ENCODE results near the gene ABCF2. TPM values are rescaled to one million over a fixed set of nuclear protein-coding genes. Genes with fewer than 3 reads are reported as not detected.

Gene ABCF2
- total and polyA plus RNA-seq, 2 donors (not counting 1 experiment from before 2014, with no cell fraction given) = 16.1 to 30.2 TPM

- POLR2A ChIA-PET = no interaction called here
These were observed 33.9 kb upstream of the ABCF2 start for GRCh38 chr7:151260883-151261282.

GRCh38 chr7:151260471-151260870, 33.5 kb upstream of the ABCF2 start:
- H3K4me1 ChIP-seq (ENCODE audit: control insufficient read depth in 2 of 2, insufficient read depth in 2 of 2, low read length in 2 of 2) = no peaks in the 10 kb centered on the region
- TF ChIP-seq EZH2 (IDR thresholded peaks at IDR 0.05; ENCODE audit: borderline replicate concordance, insufficient read depth, low read depth, low read length, poor library complexity, severe bottlenecking) (no peak), CTCF (IDR thresholded peaks at IDR 0.05) (no peak)
- H3K27me3 ChIP-seq (replicated peaks in 1 of 4; ENCODE audit: control extremely low read depth in 1 of 4, control insufficient read depth in 3 of 4, insufficient read depth in 4 of 4, low read length in 3 of 4) = peaks cover 0 to 8% (median 0%) of the 10 kb centered on the region in 4 experiments
- H4K20me1 ChIP-seq (ENCODE audit: control insufficient read depth, insufficient read depth, low read length, poor library complexity, severe bottlenecking) = no peaks in the 10 kb centered on the region
- no peak overlapping the region for H2AFZ ChIP-seq (ENCODE audit: insufficient read depth, low read depth, low read length, poor library complexity, severe bottlenecking)
- Mint-ChIP-seq H3K4me3 (no peak overlapping the region), H3K9me3 (ENCODE audit: insufficient read depth) (no peaks in the 10 kb centered on the region), H3K27me3 (peaks cover 45% of the 10 kb centered on the region), H3K4me1 (no peaks in the 10 kb centered on the region), H3K27ac (no peak overlapping the region)
- no peaks in the 10 kb centered on the region for H3K36me3 ChIP-seq (replicated peaks in 1 of 2; ENCODE audit: control extremely low read depth in 1 of 2, control insufficient read depth in 1 of 2, extremely low read depth in 1 of 2, insufficient read depth in 2 of 2, low read length in 1 of 2)
- no peaks in the 10 kb centered on the region for H3K79me2 ChIP-seq (ENCODE audit: control insufficient read depth, insufficient read depth, low read length)
- H3K9me3 ChIP-seq (ENCODE audit: control extremely low read depth in 1 of 3, control insufficient read depth in 2 of 3, insufficient read depth in 1 of 3, low read length in 2 of 3) = peaks cover 0 to 8% (median 0%) of the 10 kb centered on the region in 3 donors
- intact Hi-C loops (cut with micrococcal nuclease) = no loop called here
- ATAC-seq (ENCODE audit: low read depth) (no peak), DNase-seq (no peak)
- no peak overlapping the region for H3K9ac ChIP-seq (ENCODE audit: low read length)
- CTCF ChIA-PET = no interaction called here
- no peak overlapping the region for H3K4me2 ChIP-seq (replicated peaks; ENCODE audit: low read depth, low read length, poor library complexity, severe bottlenecking)
- POLR2A ChIA-PET = no interaction called here
- WGBS (ENCODE audit: insufficient coverage) = 99% methylated on average over 5 of the region's 11 CpGs
- no peak overlapping the region for H3K4me3 ChIP-seq (ENCODE audit: control extremely low read depth in 1 of 5, extremely low read depth in 1 of 5, insufficient read depth in 1 of 5, low read depth in 2 of 5, low read length in 4 of 5)
- no peak overlapping the region for H3K27ac ChIP-seq (ENCODE audit: low read length in 2 of 2)

More at GRCh38 chr7:151260883-151261282, 33.9 kb upstream of the ABCF2 start:
- Mint-ChIP-seq H3K27ac (no peak overlapping the region), H3K9me3 (ENCODE audit: insufficient read depth) (no peaks in the 10 kb centered on the region), H3K27me3 (peaks cover 42% of the 10 kb centered on the region), H3K4me3 (no peak overlapping the region), H3K4me1 (no peaks in the 10 kb centered on the region)
- Histone ChIP-seq H3K4me1 (ENCODE audit: control insufficient read depth in 2 of 2, insufficient read depth in 2 of 2, low read length in 2 of 2) (no peaks in the 10 kb centered on the region), H3K4me2 (replicated peaks; ENCODE audit: low read depth, low read length, poor library complexity, severe bottlenecking) (no peak overlapping the region), H3K4me3 (ENCODE audit: control extremely low read depth in 1 of 5, extremely low read depth in 1 of 5, insufficient read depth in 1 of 5, low read depth in 2 of 5, low read length in 4 of 5) (no peak overlapping the region), H3K9ac (ENCODE audit: low read length) (no peak overlapping the region), H3K27ac (ENCODE audit: low read length in 2 of 2) (no peak overlapping the region), H3K79me2 (ENCODE audit: control insufficient read depth, insufficient read depth, low read length) (no peaks in the 10 kb centered on the region), H2AFZ (ENCODE audit: insufficient read depth, low read depth, low read length, poor library complexity, severe bottlenecking) (no peak overlapping the region), H4K20me1 (ENCODE audit: control insufficient read depth, insufficient read depth, low read length, poor library complexity, severe bottlenecking) (no peaks in the 10 kb centered on the region), H3K36me3 (replicated peaks in 1 of 2; ENCODE audit: control extremely low read depth in 1 of 2, control insufficient read depth in 1 of 2, extremely low read depth in 1 of 2, insufficient read depth in 2 of 2, low read length in 1 of 2) (no peaks in the 10 kb centered on the region), H3K9me3 (ENCODE audit: control extremely low read depth in 1 of 3, control insufficient read depth in 2 of 3, insufficient read depth in 1 of 3, low read length in 2 of 3) (peaks cover 0 to 8% (median 0%) of the 10 kb centered on the region in 3 donors), H3K27me3 (replicated peaks in 1 of 4; ENCODE audit: control extremely low read depth in 1 of 4, control insufficient read depth in 3 of 4, insufficient read depth in 4 of 4, low read length in 3 of 4) (peaks cover 0 to 8% (median 0%) of the 10 kb centered on the region in 4 experiments)
- intact Hi-C loops (cut with micrococcal nuclease) = no loop called here
- CTCF ChIA-PET = no interaction called here
- TF ChIP-seq CTCF (IDR thresholded peaks at IDR 0.05) (no peak), EZH2 (IDR thresholded peaks at IDR 0.05; ENCODE audit: borderline replicate concordance, insufficient read depth, low read depth, low read length, poor library complexity, severe bottlenecking) (no peak)
- DNase-seq (no peak), ATAC-seq (ENCODE audit: low read depth) (no peak)
- 92% methylated on average over 8 of the region's 8 CpGs for WGBS (ENCODE audit: insufficient coverage)
